Inflammatory macrophage treated with lipopolysaccharide for 1 hour (primary cell): ENCODE data around the gene ZNF615.
A peak's percentile ranks its signal among the peaks of the same experiment; 100 is the strongest.
"Not testable (repeated sequence)": the region's sequence is repeated elsewhere in the genome, so short reads cannot be mapped to it uniquely, and the experiment has no call there.

Experiments used
- DNase-seq, 2 donors: peaks; one replicate each; pipeline ENCODE4 v3.0.0-alpha.2; 2020 to 2022

Gene ZNF615

GRCh38 chr19:52007806-52008557 is at the start of gene ZNF615:
TSS of gene ZNF615 (minus strand) at chr19:52008211. CDS start at chr19:52003711, 4,500 bp downstream.
- DNase-seq = peak; percentile 80 to 92

GRCh38 chr19:52056480-52056879 is 48.5 kb upstream of the ZNF615 start:
- not testable (repeated sequence) for DNase-seq

GRCh38 chr19:52051736-52052135 is 43.7 kb upstream of the ZNF615 start:
- DNase-seq = not testable (repeated sequence)

- DNase-seq = peak; percentile 93 to 96
Observed at GRCh38 chr19:52048555-52049501, 40.8 kb upstream of the ZNF615 start, which contains the start of gene ZNF432. TSS of gene ZNF432 (minus strand) at chr19:52048838. CDS start at chr19:52046868, 1,970 bp downstream.

GRCh38 chr19:52039169-52039568 is 31.2 kb upstream of the ZNF615 start:
- DNase-seq = no peak

- DNase-seq = no peak
Observed at GRCh38 chr19:52034051-52034728, 26.2 kb upstream of the ZNF615 start.

GRCh38 chr19:52028780-52029123 is 20.7 kb upstream of the ZNF615 start:
- DNase-seq = peak in 1 of 2 donors; percentile 5

- peak; percentile 80 to 92 for DNase-seq
Observed at GRCh38 chr19:52028027-52028779, 20.2 kb upstream of the ZNF615 start, which contains the start of gene ZNF614. TSS of gene ZNF614 (minus strand) at chr19:52028379. CDS start at chr19:52025745, 2,634 bp downstream.

- not testable (repeated sequence) for DNase-seq
Observed at GRCh38 chr19:52026255-52026990, 18.4 kb upstream of the ZNF615 start.

GRCh38 chr19:52024478-52024877 is 16.5 kb upstream of the ZNF615 start:
- not testable (repeated sequence) for DNase-seq

- DNase-seq = no peak
Observed at GRCh38 chr19:52022193-52022592, 14.2 kb upstream of the ZNF615 start.

- no peak for DNase-seq
Observed at GRCh38 chr19:52020506-52020905, 12.5 kb upstream of the ZNF615 start.

GRCh38 chr19:52010674-52011073 is 2.7 kb upstream of the ZNF615 start:
- no peak for DNase-seq

- peak; percentile 1 to 4 for DNase-seq
Observed at GRCh38 chr19:52007451-52007805, 583 bp downstream of the ZNF615 start.

- DNase-seq = no peak
Observed at GRCh38 chr19:51994048-51994644, 13.9 kb downstream of the ZNF615 start.

GRCh38 chr19:51993422-51993821 is 14.6 kb downstream of the ZNF615 start:
- DNase-seq = no peak

GRCh38 chr19:51986309-51987291 is 21.4 kb downstream of the ZNF615 start, which contains the start of gene ZNF350:
TSS of gene ZNF350 (minus strand) at chr19:51986840. CDS start at chr19:51974360, 12,480 bp downstream.
- DNase-seq = peak; percentile 94 to 95

GRCh38 chr19:51983361-51983760 is 24.6 kb downstream of the ZNF615 start:
- DNase-seq = no peak

- DNase-seq = not testable (repeated sequence)
Observed at GRCh38 chr19:51980926-51981325, 27.1 kb downstream of the ZNF615 start.
